Smooth muscle cell (in vitro differentiated cells): ENCODE results near the gene SLC22A14. TPM values are rescaled to one million over a fixed set of nuclear protein-coding genes. Genes with fewer than 3 reads are reported as not detected.
"Not testable (repeated sequence)": the region's sequence is repeated elsewhere in the genome, so short reads cannot be mapped to it uniquely, and the experiment has no call there.

Experiments used
- DNase-seq: peaks from one replicate; lab custom pipeline; 2025; ENCODE audit not compliant: unreplicated experiment; lab: John Stamatoyannopoulos, UW
- H2AFZ ChIP-seq: fragments of 200-600 bp; sonication (generic); 2 replicates; pipeline ENCODE4 v1.6.0; 2016; ENCODE audit warnings: antibody characterized with exemption, low read depth, mild to moderate bottlenecking
- H3F3A ChIP-seq: fragments of 200-600 bp; sonication (generic); 2 replicates; pipeline ENCODE4 v1.6.0; 2017; ENCODE audit warnings: antibody characterized with exemption, low read depth
- H3K27ac ChIP-seq: fragments of 200-600 bp; sonication (generic); 2 replicates; pipeline ENCODE4 v1.5.1; 2016; ENCODE audit warnings: low read depth, mild to moderate bottlenecking
- H3K27me3 ChIP-seq: fragments of 200-600 bp; sonication (generic); 2 replicates; pipeline ENCODE4 v1.6.1; 2016; ENCODE audit warnings: low read depth, mild to moderate bottlenecking
- H3K36me3 ChIP-seq: fragments of 200-600 bp; sonication (generic); 2 replicates; pipeline ENCODE4 v1.5.1; 2016; ENCODE audit warnings: low read depth
- H3K4me1 ChIP-seq: fragments of 200-600 bp; sonication (generic); 2 replicates; pipeline ENCODE4 v1.5.1; 2016; ENCODE audit warnings: low read depth
- H3K4me2 ChIP-seq: fragments of 200-600 bp; sonication (generic); 2 replicates; pipeline ENCODE4 v1.6.0; 2016; ENCODE audit warnings: mild to moderate bottlenecking
- H3K4me3 ChIP-seq: fragments of 200-600 bp; sonication (generic); 2 replicates; pipeline ENCODE4 v1.5.1; 2016; ENCODE audit warnings: mild to moderate bottlenecking
- H3K79me2 ChIP-seq: fragments of 200-600 bp; sonication (generic); 2 replicates; pipeline ENCODE4 v1.6.0; 2016; ENCODE audit warnings: low read depth, mild to moderate bottlenecking
- H3K9ac ChIP-seq: fragments of 200-600 bp; sonication (generic); 2 replicates; pipeline ENCODE4 v1.6.0; 2016; ENCODE audit warnings: low read depth
- H3K9me3 ChIP-seq: fragments of 200-600 bp; sonication (generic); replicated peaks from 2 replicates; pipeline ENCODE4 v1.5.1; 2016; ENCODE audit warnings: low read depth
- H4K20me1 ChIP-seq: fragments of 200-600 bp; sonication (generic); 2 replicates; pipeline ENCODE4 v1.6.0; 2016; ENCODE audit warnings: low read depth
- WGBS: methylation state at CpG from one replicate; pipeline ENCODE4 v1.1.7; 2016; ENCODE audit warnings: low lambda C conversion rate; 5-methylcytosine and 5-hydroxymethylcytosine counted together
- polyA plus RNA-seq: library from polyadenylated mRNA; unstranded; fragments of >200 nt; fragmentation: Nextera tagmentation; extraction: Ambion mirVana; gene quantifications from 2 replicates; pipeline ENCODE4 v1.2.1, GENCODE V29; 2016
- total RNA-seq: library from RNA; depleted of rRNA; stranded (reverse); fragments of >200 nt; gene quantifications from 2 replicates; pipeline ENCODE4 v1.2.3, GENCODE V29; 2014
- TF ChIP-seq, protein P1 (sequence below): fragments of 200-600 bp; sonication (generic); IDR thresholded peaks from 2 replicates; pipeline ENCODE4 v1.5.1; 2017; ENCODE audit warnings: borderline replicate concordance, mild to moderate bottlenecking, antibody characterized with exemption; ENCODE audit not compliant: insufficient read depth, poor library complexity, severe bottlenecking

SLC22A14 gene
- total and polyA plus RNA-seq, 2 experiments from 2014 or later: 0.09 to 0.66 TPM

DNA sequence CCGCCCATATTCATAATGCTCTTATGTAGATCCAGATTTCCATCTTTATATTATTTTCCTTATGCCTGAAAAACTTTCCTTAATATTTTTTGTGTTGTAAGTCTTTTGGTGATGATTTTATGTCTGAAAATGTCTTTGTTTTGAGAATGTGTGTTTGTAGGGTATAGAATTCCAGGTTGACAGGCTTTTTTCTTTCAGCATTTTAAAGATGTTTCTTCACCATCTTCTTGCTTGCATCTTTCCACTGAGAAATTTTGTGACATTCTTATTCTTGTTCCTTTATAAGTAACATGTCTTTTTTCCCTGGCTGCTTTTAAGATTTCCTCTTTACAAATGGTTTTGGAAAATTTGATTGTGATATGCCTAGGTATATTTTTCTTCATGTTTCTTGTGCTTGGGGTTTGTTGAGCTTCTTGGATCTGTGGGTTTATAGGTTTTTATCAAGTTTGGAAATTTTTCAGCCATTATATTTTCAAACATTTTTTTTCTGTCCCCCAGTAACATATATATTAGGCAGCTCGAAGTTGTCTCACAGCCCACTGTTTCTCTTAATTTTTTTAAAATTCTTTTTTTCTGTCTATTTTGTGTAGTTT is 43.6 kb upstream of the SLC22A14 start:
- Histone ChIP-seq H3K4me3 (no peak overlapping the region), H3K9ac (no peak overlapping the region), H3K79me2 (no peaks in the 10 kb centered on the region), H3K36me3 (peaks cover 37% of the 10 kb centered on the region), H3K27ac (no peak overlapping the region), H3K4me1 (no peaks in the 10 kb centered on the region), H3F3A (no peaks in the 10 kb centered on the region), H3K9me3 (no peaks in the 10 kb centered on the region), H2AFZ (no peak overlapping the region), H3K27me3 (no peaks in the 10 kb centered on the region), H4K20me1 (peaks cover 4% of the 10 kb centered on the region), H3K4me2 (no peak overlapping the region)
- TF ChIP-seq, protein P1, sequence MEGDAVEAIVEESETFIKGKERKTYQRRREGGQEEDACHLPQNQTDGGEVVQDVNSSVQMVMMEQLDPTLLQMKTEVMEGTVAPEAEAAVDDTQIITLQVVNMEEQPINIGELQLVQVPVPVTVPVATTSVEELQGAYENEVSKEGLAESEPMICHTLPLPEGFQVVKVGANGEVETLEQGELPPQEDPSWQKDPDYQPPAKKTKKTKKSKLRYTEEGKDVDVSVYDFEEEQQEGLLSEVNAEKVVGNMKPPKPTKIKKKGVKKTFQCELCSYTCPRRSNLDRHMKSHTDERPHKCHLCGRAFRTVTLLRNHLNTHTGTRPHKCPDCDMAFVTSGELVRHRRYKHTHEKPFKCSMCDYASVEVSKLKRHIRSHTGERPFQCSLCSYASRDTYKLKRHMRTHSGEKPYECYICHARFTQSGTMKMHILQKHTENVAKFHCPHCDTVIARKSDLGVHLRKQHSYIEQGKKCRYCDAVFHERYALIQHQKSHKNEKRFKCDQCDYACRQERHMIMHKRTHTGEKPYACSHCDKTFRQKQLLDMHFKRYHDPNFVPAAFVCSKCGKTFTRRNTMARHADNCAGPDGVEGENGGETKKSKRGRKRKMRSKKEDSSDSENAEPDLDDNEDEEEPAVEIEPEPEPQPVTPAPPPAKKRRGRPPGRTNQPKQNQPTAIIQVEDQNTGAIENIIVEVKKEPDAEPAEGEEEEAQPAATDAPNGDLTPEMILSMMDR: no peak
- 97% methylated on average over 2 of the region's 2 CpGs for WGBS
- no peak for DNase-seq

DNA sequence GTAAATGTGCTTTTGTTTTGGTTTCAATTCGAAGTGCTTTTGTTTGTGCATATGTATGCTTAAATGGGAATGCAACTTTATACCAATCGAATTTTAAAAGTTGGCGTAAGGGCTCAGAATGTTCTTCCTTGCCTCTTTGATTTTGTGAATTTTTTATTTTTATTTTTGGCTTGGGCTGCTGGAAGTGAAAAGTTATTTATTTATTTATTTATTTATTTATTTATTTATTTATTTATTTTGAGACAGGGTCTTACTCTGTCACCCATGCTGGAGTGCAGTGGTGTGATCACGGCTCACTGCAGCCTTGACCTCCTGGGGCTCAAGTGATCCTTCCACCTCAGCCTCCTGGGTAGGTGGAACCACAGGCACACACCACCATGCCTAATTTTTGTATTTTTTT is 39.3 kb upstream of the SLC22A14 start:
- WGBS: 95% methylated on average over 4 of the region's 4 CpGs
- H3F3A ChIP-seq, H3K27ac ChIP-seq, H3K4me3 ChIP-seq, H3K9ac ChIP-seq, H3K79me2 ChIP-seq, H3K9me3 ChIP-seq, H4K20me1 ChIP-seq, DNase-seq, H2AFZ ChIP-seq, H3K4me2 ChIP-seq, H3K4me1 ChIP-seq, H3K27me3 ChIP-seq: not testable (repeated sequence)
- H3K36me3 ChIP-seq: peaks cover 15% of the 10 kb centered on the region

DNA sequence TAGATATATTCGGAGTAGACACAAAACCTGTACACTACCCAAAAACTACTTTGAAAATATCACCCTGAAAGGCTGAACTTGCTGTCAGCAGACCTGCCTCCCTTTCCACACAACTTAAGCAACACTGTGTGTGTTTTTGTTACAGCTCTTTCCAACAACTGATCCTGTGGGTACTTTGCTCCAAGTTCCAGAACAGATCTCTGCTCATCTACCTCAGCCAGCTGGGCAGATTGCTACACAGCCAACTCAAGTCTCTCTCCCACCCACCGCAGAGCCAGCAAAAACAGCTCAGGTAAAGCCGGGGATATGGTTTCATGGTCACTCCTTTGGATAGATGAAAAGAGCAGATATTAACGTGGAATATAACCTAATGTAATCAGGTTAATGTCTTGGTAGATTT is 36.2 kb upstream of the SLC22A14 start:
- TF ChIP-seq, protein P1: no peak
- H3K27me3 ChIP-seq: no peaks in the 10 kb centered on the region
- no peak overlapping the region for H3K9ac ChIP-seq
- H3K79me2 ChIP-seq: no peaks in the 10 kb centered on the region
- no peak overlapping the region for H3K4me3 ChIP-seq
- peaks cover 10% of the 10 kb centered on the region for H4K20me1 ChIP-seq
- H3F3A ChIP-seq: no peaks in the 10 kb centered on the region
- peaks cover 9% of the 10 kb centered on the region for H3K36me3 ChIP-seq
- H2AFZ ChIP-seq: no peak overlapping the region
- DNase-seq: no peak
- H3K4me2 ChIP-seq: no peak overlapping the region
- 94% methylated on average over 4 of the region's 4 CpGs for WGBS
- no peaks in the 10 kb centered on the region for H3K9me3 ChIP-seq
- no peaks in the 10 kb centered on the region for H3K4me1 ChIP-seq
- peak overlapping the region; percentile 86 for H3K27ac ChIP-seq

DNA sequence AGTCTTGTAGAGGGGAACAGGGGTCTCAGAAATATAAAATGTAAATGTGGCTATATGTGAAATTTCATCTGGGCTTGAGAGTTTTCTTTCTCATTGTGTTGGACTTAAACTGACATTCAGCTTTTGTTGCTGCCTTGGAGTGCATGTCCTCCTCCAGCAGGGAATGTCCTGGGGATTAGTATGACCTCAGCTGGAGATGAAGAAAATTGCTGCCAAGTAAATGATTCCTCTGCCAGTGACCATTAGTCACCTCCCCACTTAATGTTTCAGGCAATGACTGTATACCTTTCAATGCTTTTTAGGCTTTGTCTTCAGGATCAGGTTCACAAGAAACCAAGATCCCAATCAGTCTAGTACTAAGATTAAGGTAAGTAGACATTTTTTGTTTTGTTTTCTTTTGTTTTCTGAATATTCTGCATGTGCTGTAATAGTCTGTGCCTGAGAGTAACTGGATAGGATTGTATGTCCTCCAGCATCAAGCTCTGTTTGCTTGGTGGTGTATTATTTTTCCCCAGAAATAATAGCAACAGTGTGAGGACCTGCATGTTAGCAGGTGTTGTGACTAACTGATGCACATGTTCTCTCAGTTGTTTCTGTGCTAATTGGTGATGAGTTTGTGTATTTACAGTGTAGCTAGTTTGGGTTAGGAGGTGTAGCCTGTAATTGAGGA is 34.6 kb upstream of the SLC22A14 start:
- Histone ChIP-seq H3K27me3 (no peaks in the 10 kb centered on the region), H3K36me3 (peaks cover 14% of the 10 kb centered on the region), H3K4me3 (no peak overlapping the region), H3K4me1 (no peaks in the 10 kb centered on the region), H4K20me1 (peaks cover 10% of the 10 kb centered on the region), H3K9me3 (no peaks in the 10 kb centered on the region), H3K27ac (peak overlapping the region; percentile 86), H3F3A (no peaks in the 10 kb centered on the region), H3K4me2 (no peak overlapping the region), H3K9ac (peak overlapping the region; percentile 61), H3K79me2 (no peaks in the 10 kb centered on the region), H2AFZ (no peak overlapping the region)
- TF ChIP-seq, protein P1: peak; percentile 13
- no peak for DNase-seq
